ENCODE results near the gene SLC9C2. TPM values are rescaled to one million over a fixed set of nuclear protein-coding genes. Genes with fewer than 3 reads are reported as not detected.

Gene SLC9C2
- total RNA-seq, 1 experiment from 2014 or later = not detected

DNA sequence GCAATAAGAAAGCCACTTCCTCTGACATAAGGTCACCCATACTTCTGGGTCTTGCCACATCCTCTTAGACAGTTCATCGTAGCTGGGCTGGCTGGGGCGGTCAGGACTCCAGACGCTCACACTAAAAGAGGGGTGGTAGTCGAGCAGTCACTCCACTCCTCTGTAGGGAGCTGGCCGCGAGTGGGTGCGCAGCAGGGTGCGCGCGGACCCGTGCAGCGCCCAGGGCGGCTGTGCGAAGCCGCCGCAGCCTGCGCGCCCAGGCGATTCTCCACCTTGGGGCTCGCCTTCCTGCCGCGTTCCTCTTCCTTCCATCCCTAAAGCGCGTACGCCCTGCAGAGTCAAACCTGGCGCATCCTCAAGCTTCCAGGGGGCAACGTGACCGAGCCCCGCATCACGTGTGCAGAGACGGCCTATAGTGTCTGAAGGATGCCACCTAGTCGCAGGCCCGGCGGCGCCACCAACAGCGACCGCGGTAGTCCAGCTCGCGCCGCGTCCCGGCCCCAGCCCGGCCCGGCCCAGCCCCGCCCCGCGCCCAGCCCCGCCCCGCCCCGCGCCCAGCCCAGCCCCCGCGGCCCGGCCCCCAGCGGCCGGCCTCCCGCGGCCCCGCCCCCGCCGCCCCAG, 126.1 kb downstream of the SLC9C2 start:
- WGBS (ENCODE audit: extremely low coverage, insufficient read length, low lambda C conversion rate) = no CpG with 5 or more reads among the region's 62 CpGs
- DNase-seq = peak; percentile 96
- H2BK15ac ChIP-seq (ENCODE audit: low read depth, low read length) = no peak overlapping the region
- no peak overlapping the region for H2BK5ac ChIP-seq (ENCODE audit: insufficient read length, low read length)
- H3K9me3 Mint-ChIP-seq = peaks cover 7 to 8% of the 10 kb centered on the region in 2 experiments
- peak overlapping the region; percentile 90 for H3K14ac ChIP-seq (ENCODE audit: insufficient read depth, low read length)
- no peaks in the 10 kb centered on the region for H4K20me1 ChIP-seq (ENCODE audit: control insufficient read depth, insufficient read depth, insufficient read length)
- no peak overlapping the region for H3K4ac ChIP-seq (ENCODE audit: low read depth, low read length)
- H3K4me1 ChIP-seq (ENCODE audit: insufficient read depth, low read length) = no peaks in the 10 kb centered on the region; the same call in 1 of the 2 replicates
- H2AK5ac ChIP-seq (ENCODE audit: insufficient read length, low read length) = no peak overlapping the region
- H3K79me1 ChIP-seq (ENCODE audit: insufficient read depth, low read depth, low read length, poor library complexity, severe bottlenecking) = no peaks in the 10 kb centered on the region
- no peak overlapping the region for H3K23ac ChIP-seq (ENCODE audit: insufficient read length, low read depth, low read length)
- peak overlapping the region; percentile 94 to 98 for H3K4me3 Mint-ChIP-seq
- H3K4me2 ChIP-seq (ENCODE audit: insufficient read depth, insufficient read length, low read length) = peak overlapping the region; percentile 97
- H4K91ac ChIP-seq (ENCODE audit: insufficient read length, low read depth, low read length) = no peak overlapping the region
- peaks cover 25% of the 10 kb centered on the region; the same call in 1 of the 2 replicates for H3K79me2 ChIP-seq (ENCODE audit: insufficient read depth, low read length)
- H3K4me1 Mint-ChIP-seq = peaks cover 34 to 46% of the 10 kb centered on the region in 2 experiments
- no peak overlapping the region for H2BK12ac ChIP-seq (ENCODE audit: insufficient read length, low read depth, low read length)
- peaks cover 1% of the 10 kb centered on the region for H3K9me3 ChIP-seq (ENCODE audit: control insufficient read depth, low read depth, low read length)
- no peak overlapping the region for H2BK120ac ChIP-seq (ENCODE audit: low read depth, low read length, poor library complexity, severe bottlenecking)
- peaks cover 18% of the 10 kb centered on the region for H3K23me2 ChIP-seq (ENCODE audit: insufficient read length, low read depth, low read length, poor library complexity, severe bottlenecking)
- TF ChIP-seq, protein P1, sequence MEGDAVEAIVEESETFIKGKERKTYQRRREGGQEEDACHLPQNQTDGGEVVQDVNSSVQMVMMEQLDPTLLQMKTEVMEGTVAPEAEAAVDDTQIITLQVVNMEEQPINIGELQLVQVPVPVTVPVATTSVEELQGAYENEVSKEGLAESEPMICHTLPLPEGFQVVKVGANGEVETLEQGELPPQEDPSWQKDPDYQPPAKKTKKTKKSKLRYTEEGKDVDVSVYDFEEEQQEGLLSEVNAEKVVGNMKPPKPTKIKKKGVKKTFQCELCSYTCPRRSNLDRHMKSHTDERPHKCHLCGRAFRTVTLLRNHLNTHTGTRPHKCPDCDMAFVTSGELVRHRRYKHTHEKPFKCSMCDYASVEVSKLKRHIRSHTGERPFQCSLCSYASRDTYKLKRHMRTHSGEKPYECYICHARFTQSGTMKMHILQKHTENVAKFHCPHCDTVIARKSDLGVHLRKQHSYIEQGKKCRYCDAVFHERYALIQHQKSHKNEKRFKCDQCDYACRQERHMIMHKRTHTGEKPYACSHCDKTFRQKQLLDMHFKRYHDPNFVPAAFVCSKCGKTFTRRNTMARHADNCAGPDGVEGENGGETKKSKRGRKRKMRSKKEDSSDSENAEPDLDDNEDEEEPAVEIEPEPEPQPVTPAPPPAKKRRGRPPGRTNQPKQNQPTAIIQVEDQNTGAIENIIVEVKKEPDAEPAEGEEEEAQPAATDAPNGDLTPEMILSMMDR (conservative IDR thresholded peaks at IDR 0.05) = no peak
- peak overlapping the region; percentile 76 for H4K5ac ChIP-seq (ENCODE audit: insufficient read length, low read depth, low read length)
- peak overlapping the region; percentile 60 for H3K9ac ChIP-seq (ENCODE audit: extremely low read depth, insufficient read length, low read length)
- H3K18ac ChIP-seq (ENCODE audit: insufficient read length, low read depth, low read length) = no peak overlapping the region
- H3T11ph ChIP-seq (ENCODE audit: low read length) = no peak overlapping the region
- H3K56ac ChIP-seq (ENCODE audit: insufficient read length, low read depth, low read length) = no peak overlapping the region
- no peak overlapping the region for H3K27ac ChIP-seq (ENCODE audit: insufficient read length, low read depth, low read length)
- H4K8ac ChIP-seq (replicated peaks; ENCODE audit: insufficient read length, low read depth, low read length) = no peak overlapping the region
- H3K27me3 Mint-ChIP-seq (ENCODE audit: low read depth) = no peaks in the 10 kb centered on the region
- H3K27ac Mint-ChIP-seq = peak overlapping the region in 2 of 3 experiments; percentile 90 to 94; a peak in 3 of 7 replicates
- no peak overlapping the region for H2AFZ ChIP-seq (ENCODE audit: low read length)
- H3K36me3 Mint-ChIP-seq (ENCODE audit: insufficient read depth in 1 of 3, low read depth in 3 of 3) = peaks cover 39 to 58% (median 44%) of the 10 kb centered on the region in 3 experiments
- H2BK20ac ChIP-seq (ENCODE audit: low read depth, low read length, poor library complexity, severe bottlenecking) = no peak overlapping the region
- H3K27me3 ChIP-seq (ENCODE audit: insufficient read depth, low read length) = no peaks in the 10 kb centered on the region
